GM12891 (cell line): Measurements from ENCODE around the gene RIMBP2.

Experiments used
- DNase-seq: peaks from one replicate; pipeline ENCODE4 v3.0.0; 2011; ENCODE audit warnings: low spot score; ENCODE audit not compliant: insufficient read length
- FAIRE-seq: peaks from 2 replicates; lab custom pipeline; 2011; peaks lifted over from hg19 to GRCh38; lab: Jason Lieb, UNC
- PAX5 ChIP-seq: IDR thresholded peaks from 2 replicates; pipeline ENCODE4 v1.6.1; 2011; ENCODE audit warnings: low read length, moderate library complexity, mild to moderate bottlenecking; ENCODE audit not compliant: insufficient read depth, severe bottlenecking
- POLR2A ChIP-seq: IDR thresholded peaks from 2 replicates; pipeline ENCODE4 v1.6.1; 2011; ENCODE audit warnings: low read depth, low read length, control low read depth
- POLR2AphosphoS5 ChIP-seq: IDR thresholded peaks from 2 replicates; pipeline ENCODE4 v1.6.1; 2011; ENCODE audit warnings: low read depth, low read length, control low read depth
- POU2F2 ChIP-seq: IDR thresholded peaks from 2 replicates; pipeline ENCODE4 v1.6.1; 2011; ENCODE audit warnings: low read depth, mild to moderate bottlenecking, control low read depth, low read length, moderate library complexity
- SPI1 ChIP-seq: IDR thresholded peaks from 2 replicates; pipeline ENCODE4 v1.6.1; 2011; ENCODE audit warnings: low read depth, low read length, control low read depth
- TAF1 ChIP-seq: IDR thresholded peaks from 2 replicates; pipeline ENCODE4 v1.6.1; 2011; ENCODE audit warnings: low read depth, low read length, control low read depth

Gene RIMBP2

GRCh38 chr12:130371296-130371695 is 344.8 kb downstream of the RIMBP2 start:
- FAIRE-seq: no peak

GRCh38 chr12:130369816-130370215 is 346.3 kb downstream of the RIMBP2 start:
- DNase-seq (no peak), FAIRE-seq (no peak)
- TF ChIP-seq POLR2A (no peak), POLR2AphosphoS5 (no peak), TAF1 (no peak), PAX5 (no peak), SPI1 (no peak)

More at GRCh38 chr12:130371296-130371695, 344.8 kb downstream of the RIMBP2 start:
- DNase-seq: no peak
- no peak for TF ChIP-seq TAF1
- no peak for TF ChIP-seq PAX5
- TF ChIP-seq SPI1: no peak
- no peak for TF ChIP-seq POLR2AphosphoS5
- TF ChIP-seq POLR2A: no peak

DNA sequence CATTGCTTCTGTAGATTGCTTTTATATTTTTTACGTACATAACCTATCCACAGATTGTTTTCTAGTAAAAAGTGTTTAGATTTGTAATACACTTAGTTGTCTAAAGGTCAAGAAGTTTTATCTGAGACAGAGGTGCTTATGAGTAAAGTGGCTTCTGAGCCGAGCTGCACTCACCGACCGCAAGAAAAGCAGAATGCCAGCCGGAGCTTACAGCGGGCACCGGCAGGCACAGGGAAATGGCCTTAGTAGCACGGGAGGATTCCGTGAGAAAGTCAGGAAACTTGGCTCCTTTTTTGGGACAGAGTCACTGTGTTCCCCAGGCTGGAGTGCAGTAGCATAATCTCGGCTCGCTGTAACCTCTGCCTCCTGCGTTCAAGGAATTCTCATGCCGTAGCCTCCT is 348.6 kb downstream of the RIMBP2 start:
- no peak for FAIRE-seq
- DNase-seq: no peak
- no peak for TF ChIP-seq PAX5
- no peak for TF ChIP-seq SPI1
- no peak for TF ChIP-seq POLR2AphosphoS5
- no peak for TF ChIP-seq POU2F2
- no peak for TF ChIP-seq TAF1
- no peak for TF ChIP-seq POLR2A

DNA sequence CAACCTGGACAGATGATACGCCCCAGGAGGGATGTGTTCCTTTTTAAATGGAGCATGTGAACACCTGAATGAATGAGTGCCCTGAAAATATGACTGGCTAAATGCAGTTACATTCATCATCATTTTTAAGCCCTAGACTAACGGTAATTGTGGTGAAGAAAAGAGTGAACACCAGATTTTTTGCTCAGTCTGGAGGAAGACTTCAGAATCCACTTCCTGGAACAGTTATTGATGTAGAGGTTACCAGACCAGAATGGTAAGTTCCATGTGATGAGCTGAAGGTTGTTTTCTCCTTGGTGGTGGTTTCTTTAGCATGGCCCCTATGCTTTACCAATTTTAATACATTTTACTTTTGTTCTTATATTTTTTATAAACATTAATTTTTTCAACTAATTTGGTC is 349.1 kb downstream of the RIMBP2 start:
- FAIRE-seq (no peak), DNase-seq (no peak)
- TF ChIP-seq POU2F2: no peak
- TF ChIP-seq POLR2A: no peak
- TF ChIP-seq TAF1: no peak
- no peak for TF ChIP-seq PAX5
- TF ChIP-seq SPI1: no peak
- no peak for TF ChIP-seq POLR2AphosphoS5

GRCh38 chr12:130366159-130366558 is 349.9 kb downstream of the RIMBP2 start:
- TF ChIP-seq POU2F2 (no peak), SPI1 (no peak), TAF1 (no peak), POLR2A (no peak), POLR2AphosphoS5 (no peak), PAX5 (no peak)
- DNase-seq (no peak), FAIRE-seq (no peak)

DNA sequence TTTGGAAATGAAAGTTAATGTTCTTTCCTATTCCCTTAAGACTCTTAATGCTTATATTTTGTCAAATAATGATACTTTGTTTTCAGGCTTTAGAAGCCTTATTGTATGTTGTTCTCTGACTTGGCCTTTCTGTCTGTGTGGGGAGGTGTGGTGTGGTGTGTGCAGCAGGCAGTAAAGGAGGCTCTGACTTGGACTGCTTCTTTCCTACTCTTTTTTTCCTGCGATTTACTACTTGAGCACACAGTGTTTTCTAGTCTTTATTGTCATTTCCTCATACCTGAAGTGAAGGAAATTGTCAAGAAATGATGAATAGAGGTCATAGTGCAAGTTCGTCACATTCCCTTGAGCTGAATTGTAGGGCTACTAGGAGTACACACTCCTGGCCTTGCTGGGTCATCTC is 351.5 kb downstream of the RIMBP2 start:
- DNase-seq: no peak
- no peak for TF ChIP-seq POLR2A
- no peak for TF ChIP-seq POLR2AphosphoS5
- TF ChIP-seq TAF1: no peak
- no peak for TF ChIP-seq PAX5
- TF ChIP-seq POU2F2: no peak
- no peak for TF ChIP-seq SPI1
- FAIRE-seq: no peak

DNA sequence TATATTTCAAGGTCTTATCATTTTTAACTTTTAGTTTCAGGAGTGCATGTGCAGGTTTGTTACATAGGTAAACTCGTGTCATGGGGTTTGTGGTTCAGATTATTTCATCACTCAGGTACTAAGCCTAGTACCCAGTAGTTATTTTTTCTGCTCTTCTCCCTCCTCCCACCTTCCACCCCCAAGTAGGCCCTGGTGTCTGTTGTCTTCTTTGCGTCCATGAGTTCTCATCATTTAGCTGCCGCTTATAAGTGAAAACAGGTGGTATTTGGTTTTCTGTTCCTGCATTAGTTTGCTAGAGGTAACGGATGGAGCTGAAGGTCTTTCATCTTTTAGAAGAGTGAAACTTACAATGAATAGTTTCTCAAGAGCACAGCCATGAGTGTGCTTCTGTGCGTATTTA is 354.0 kb downstream of the RIMBP2 start:
- no peak for FAIRE-seq
- no peak for DNase-seq
- TF ChIP-seq PAX5 (no peak), POLR2AphosphoS5 (no peak), POU2F2 (no peak), SPI1 (no peak), POLR2A (no peak), TAF1 (no peak)

DNA sequence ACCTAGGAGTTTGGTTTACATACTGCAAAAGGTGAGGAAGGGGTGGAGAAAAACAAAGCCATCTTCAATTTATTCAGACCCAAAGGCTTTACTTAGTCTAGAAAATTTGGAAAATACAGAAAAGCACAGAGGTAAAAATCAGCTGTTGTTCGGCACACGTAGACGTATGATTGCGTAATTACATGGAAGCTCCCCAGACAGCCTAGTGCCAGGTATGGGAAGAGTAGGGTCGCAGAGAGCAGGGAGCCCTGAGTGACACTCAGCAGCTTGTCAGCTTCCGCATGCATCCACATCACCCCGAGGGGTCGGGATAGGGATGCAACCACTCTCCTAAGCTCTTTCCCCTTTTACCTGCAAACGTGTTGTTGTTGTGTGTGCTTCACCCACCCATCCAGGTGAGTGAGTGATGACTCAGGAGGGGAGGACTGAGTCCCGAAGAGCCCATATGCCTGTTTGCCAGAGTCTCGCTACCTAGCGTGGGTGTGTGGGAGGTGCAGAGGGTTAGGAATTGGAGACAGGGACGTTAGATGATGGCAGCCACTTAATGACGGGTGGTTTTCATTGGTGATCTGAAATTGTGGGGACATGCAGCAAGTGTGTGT is 358.3 kb downstream of the RIMBP2 start:
- FAIRE-seq (no peak), DNase-seq (no peak)
- TF ChIP-seq SPI1: no peak
- no peak for TF ChIP-seq POLR2A
- no peak for TF ChIP-seq POLR2AphosphoS5
- no peak for TF ChIP-seq PAX5
- no peak for TF ChIP-seq POU2F2
- no peak for TF ChIP-seq TAF1

DNA sequence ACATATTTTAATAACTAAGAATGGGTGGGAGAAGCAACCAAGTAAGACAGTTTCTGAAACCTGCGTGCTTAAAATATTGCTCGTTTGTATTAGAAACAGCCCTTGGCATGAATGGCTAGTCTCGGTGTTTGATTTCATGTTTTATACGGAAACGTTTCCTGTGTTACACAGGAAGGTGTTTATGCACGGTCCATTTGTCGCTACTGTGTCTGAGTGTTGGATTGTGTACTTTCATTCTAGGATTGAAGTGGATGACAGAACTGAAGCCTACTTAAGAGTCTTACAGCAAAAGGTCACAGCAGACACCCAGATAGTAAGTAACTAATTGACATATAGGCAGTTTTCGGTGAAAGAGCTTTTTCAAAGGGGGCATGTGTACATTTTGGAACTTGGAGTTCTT is 358.9 kb downstream of the RIMBP2 start:
- DNase-seq: no peak
- FAIRE-seq: no peak
- TF ChIP-seq TAF1 (no peak), POLR2A (no peak), POLR2AphosphoS5 (no peak), SPI1 (no peak), PAX5 (no peak), POU2F2 (no peak)

- no peak for DNase-seq
- FAIRE-seq: no peak
- no peak for TF ChIP-seq POU2F2
- TF ChIP-seq SPI1: no peak
- TF ChIP-seq TAF1: no peak
- TF ChIP-seq PAX5: no peak
- TF ChIP-seq POLR2AphosphoS5: no peak
- no peak for TF ChIP-seq POLR2A
Observed at GRCh38 chr12:130356222-130356621, 359.9 kb downstream of the RIMBP2 start.

DNA sequence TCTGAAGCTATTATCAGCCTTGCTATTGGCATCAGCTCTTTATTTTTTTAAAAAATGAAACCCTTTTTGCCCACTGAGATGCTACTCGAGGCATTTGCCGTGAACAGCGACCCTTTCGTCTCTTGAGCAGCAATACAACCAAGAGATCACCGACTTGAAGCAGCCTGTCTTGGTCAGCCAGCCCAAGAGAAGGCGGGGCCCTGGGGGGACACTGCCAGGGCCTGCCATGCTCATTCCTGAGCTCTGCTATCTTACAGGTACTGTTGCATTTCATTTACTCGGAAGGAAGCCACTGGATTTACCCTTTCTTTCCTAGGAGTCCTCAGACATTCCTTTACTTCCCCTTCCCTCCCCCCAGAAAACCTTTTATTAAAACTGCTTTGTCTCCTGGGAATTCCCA is 361.7 kb downstream of the RIMBP2 start:
- no peak for FAIRE-seq
- TF ChIP-seq PAX5: no peak
- TF ChIP-seq POU2F2: no peak
- TF ChIP-seq SPI1: no peak
- no peak for TF ChIP-seq POLR2A
- no peak for TF ChIP-seq POLR2AphosphoS5
- no peak for TF ChIP-seq TAF1
- no peak for DNase-seq
